Glutamatergic neuron (in vitro differentiated cells): ENCODE data around the gene FBXO17. TPM values are rescaled to one million over a fixed set of nuclear protein-coding genes. Genes with fewer than 3 reads are reported as not detected.

ENCODE experiments used
- DNase-seq: peaks from one replicate; pipeline ENCODE4 v3.0.0; 2022
- H3K27ac Mint-ChIP-seq: one replicate; pipeline ENCODE4 v1.8.0; 2020; ENCODE audit warnings: mild to moderate bottlenecking, mixed read lengths, inconsistent platforms; ENCODE audit not compliant: unreplicated experiment
- H3K27me3 Mint-ChIP-seq: one replicate; pipeline ENCODE4 v1.8.0; 2020; ENCODE audit warnings: mild to moderate bottlenecking, moderate library complexity, mixed read lengths, inconsistent platforms; ENCODE audit not compliant: unreplicated experiment
- H3K36me3 Mint-ChIP-seq: one replicate; pipeline ENCODE4 v1.8.0; 2020; ENCODE audit warnings: mild to moderate bottlenecking, mixed read lengths, inconsistent platforms; ENCODE audit not compliant: unreplicated experiment
- H3K4me1 Mint-ChIP-seq: one replicate; pipeline ENCODE4 v1.8.0; 2020; ENCODE audit warnings: mild to moderate bottlenecking, low read depth, mixed read lengths, inconsistent platforms; ENCODE audit not compliant: unreplicated experiment
- H3K4me3 Mint-ChIP-seq: one replicate; pipeline ENCODE4 v1.8.0; 2020; ENCODE audit warnings: mild to moderate bottlenecking, mixed read lengths, inconsistent platforms; ENCODE audit not compliant: unreplicated experiment
- H3K9me3 Mint-ChIP-seq: one replicate; pipeline ENCODE4 v1.8.0; 2020; ENCODE audit warnings: mild to moderate bottlenecking, moderate library complexity, mixed read lengths, inconsistent platforms; ENCODE audit not compliant: unreplicated experiment
- total RNA-seq: library from RNA; stranded (reverse); fragmentation: NEBNext Ultra II Directional; extraction: Animal tissue kit (Norgen Biotek cat#: 25700); gene quantifications from one replicate; pipeline ENCODE4 v1.2.1, GENCODE V29; 2021; ENCODE audit not compliant: unreplicated experiment
- TF ChIP-seq, protein P1 (sequence below): fragments of 200-600 bp; sonication (generic); IDR thresholded peaks from one replicate; pipeline ENCODE4 v1.5.0; 2021; ENCODE audit not compliant: partially characterized antibody, unreplicated experiment

Gene FBXO17
- total RNA-seq, 1 donor from 2014 or later = 5.5 TPM

DNA sequence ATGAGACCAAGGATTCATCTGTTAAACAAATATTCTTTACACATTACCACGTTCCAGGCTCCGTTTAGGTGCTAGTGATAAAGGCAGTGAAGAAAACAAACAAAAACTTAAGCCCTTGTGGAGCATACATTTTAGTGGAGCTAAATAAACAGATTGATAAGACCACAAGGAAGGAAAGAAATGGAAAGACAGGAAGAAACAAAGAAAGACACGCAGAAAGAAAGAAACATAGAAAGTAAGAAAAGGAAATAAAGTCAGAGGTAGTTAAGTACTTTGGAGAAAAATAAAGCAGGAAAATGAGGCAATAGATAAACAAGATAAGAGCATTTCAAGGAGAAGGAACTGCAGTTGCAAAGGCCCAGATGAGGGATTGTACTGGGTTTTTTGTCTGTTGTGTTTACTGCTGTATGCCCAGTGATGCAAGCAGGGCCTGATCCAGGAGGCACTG, 74.8 kb downstream of the FBXO17 start:
- Mint-ChIP-seq H3K4me3 (peak overlapping the region; percentile 92), H3K4me1 (peaks cover 17% of the 10 kb centered on the region), H3K9me3 (peaks cover 11% of the 10 kb centered on the region), H3K36me3 (no peaks in the 10 kb centered on the region), H3K27me3 (peaks cover 8% of the 10 kb centered on the region), H3K27ac (peak overlapping the region; percentile 60)
- TF ChIP-seq, protein P1, sequence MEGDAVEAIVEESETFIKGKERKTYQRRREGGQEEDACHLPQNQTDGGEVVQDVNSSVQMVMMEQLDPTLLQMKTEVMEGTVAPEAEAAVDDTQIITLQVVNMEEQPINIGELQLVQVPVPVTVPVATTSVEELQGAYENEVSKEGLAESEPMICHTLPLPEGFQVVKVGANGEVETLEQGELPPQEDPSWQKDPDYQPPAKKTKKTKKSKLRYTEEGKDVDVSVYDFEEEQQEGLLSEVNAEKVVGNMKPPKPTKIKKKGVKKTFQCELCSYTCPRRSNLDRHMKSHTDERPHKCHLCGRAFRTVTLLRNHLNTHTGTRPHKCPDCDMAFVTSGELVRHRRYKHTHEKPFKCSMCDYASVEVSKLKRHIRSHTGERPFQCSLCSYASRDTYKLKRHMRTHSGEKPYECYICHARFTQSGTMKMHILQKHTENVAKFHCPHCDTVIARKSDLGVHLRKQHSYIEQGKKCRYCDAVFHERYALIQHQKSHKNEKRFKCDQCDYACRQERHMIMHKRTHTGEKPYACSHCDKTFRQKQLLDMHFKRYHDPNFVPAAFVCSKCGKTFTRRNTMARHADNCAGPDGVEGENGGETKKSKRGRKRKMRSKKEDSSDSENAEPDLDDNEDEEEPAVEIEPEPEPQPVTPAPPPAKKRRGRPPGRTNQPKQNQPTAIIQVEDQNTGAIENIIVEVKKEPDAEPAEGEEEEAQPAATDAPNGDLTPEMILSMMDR = no peak
- no peak for DNase-seq

DNA sequence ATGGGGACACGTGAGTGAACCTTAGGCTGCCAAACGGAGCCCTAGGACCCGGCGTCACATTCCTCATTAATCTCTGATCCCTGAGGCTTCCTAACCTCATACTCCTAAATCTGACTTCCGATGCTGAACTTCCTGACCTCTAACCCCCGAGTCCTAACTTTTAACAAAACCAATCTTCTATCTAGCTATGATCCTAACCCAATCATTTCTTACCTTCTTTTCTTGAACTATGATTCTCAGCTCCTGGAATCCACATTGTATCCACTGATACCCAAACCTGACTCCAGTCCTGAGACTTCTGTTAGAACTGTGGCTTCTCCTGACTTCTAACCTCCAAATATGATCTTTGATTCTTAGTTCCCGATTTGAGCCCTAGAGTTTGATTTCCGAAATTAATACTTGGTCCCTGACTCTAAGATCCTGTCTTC, 75.3 kb downstream of the FBXO17 start:
- H3K27me3 Mint-ChIP-seq = peaks cover 8% of the 10 kb centered on the region
- H3K27ac Mint-ChIP-seq = peak overlapping the region; percentile 34
- TF ChIP-seq, protein P1 = no peak
- H3K4me3 Mint-ChIP-seq = peak overlapping the region; percentile 92
- peaks cover 11% of the 10 kb centered on the region for H3K9me3 Mint-ChIP-seq
- DNase-seq = no peak
- peaks cover 17% of the 10 kb centered on the region for H3K4me1 Mint-ChIP-seq
- no peaks in the 10 kb centered on the region for H3K36me3 Mint-ChIP-seq

DNA sequence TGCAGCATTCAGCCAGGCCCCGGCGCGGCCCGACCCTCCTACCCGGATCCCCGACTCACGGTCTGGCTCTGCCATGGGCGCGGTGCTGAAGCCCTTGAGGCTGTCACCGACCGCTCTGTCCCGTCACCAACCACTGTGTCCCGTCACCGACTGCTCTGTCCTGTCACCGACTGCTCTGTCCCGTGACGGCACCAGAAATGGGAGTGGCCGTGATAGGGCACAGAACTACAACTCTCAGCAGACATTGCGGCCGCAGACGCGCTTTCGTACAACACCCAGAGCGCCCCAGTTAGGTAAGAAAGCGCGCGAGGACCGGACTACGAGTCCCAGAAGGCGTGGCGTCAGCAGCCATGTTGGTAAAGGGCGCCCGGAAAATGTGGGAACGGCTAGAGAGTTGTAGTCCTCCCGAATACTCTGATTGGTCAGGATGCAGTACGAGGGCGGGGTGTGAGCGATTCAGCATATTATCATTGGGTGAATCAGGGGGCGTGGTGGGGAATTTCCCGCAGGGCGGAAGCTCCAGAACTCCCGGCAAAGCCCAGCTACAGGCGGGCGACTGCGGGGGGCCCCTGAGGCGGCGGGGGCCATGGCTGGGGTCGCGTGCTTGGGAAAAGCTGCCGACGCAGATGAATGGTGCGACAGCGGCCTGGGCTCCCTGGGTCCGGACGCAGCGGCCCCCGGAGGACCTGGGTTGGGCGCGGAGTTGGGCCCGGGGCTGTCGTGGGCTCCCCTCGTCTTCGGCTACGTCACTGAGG, 75.9 kb downstream of the FBXO17 start, which contains the start of the genes NFKBIB and SIRT2:
NFKBIB (plus strand) TSS at position 523 of the 755 bp plus-strand sequence; CDS start at position 587, 64 bp downstream.
SIRT2 (minus strand) TSS at position 172 of the 755 bp plus-strand sequence; CDS start at position 75, 97 bp downstream.
- TF ChIP-seq, protein P1 = no peak
- Mint-ChIP-seq H3K4me1 (peaks cover 17% of the 10 kb centered on the region), H3K36me3 (no peaks in the 10 kb centered on the region), H3K27me3 (peaks cover 8% of the 10 kb centered on the region), H3K4me3 (peak within 1 kb of the TSS; percentile 93), H3K27ac (peak within 1 kb of the TSS; percentile 60), H3K9me3 (peaks cover 11% of the 10 kb centered on the region)
- peak; percentile 97 for DNase-seq

DNA sequence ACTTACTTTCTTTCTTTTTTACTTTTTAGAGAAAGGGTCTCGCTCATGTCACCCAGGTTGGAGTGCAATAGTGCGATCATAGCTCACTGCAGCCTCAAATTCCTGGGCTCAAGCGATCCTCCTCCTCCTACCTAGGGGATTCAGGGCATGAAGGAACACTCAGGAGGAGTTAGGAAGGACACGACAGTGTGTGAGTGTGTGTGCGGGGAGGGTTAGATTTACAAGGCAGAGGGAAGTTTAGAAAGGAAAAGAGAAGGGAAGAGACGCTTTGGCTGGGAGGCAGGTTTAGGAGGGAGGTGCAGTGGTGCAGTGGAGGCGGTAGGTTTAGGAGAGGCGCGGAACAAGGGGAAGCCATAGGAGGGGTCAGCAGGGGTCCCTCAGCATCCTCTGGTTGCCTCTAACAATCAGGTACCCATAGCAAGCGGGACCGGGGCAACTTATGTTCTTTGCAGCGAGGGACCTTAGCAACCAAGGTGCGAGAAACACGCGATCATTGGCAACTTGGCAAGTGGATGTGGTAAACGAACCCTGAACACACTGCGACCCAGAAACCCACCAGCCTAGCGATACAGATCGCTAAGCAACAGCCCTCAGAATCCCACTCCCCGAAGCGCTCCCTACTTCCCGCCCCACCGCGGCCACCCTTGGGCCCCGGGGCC, 76.6 kb downstream of the FBXO17 start:
- Mint-ChIP-seq H3K36me3 (no peaks in the 10 kb centered on the region), H3K27ac (peak overlapping the region; percentile 45), H3K4me3 (peak overlapping the region; percentile 93), H3K4me1 (peaks cover 17% of the 10 kb centered on the region), H3K27me3 (peaks cover 8% of the 10 kb centered on the region), H3K9me3 (peaks cover 11% of the 10 kb centered on the region)
- no peak for DNase-seq
- TF ChIP-seq, protein P1 = no peak

DNA sequence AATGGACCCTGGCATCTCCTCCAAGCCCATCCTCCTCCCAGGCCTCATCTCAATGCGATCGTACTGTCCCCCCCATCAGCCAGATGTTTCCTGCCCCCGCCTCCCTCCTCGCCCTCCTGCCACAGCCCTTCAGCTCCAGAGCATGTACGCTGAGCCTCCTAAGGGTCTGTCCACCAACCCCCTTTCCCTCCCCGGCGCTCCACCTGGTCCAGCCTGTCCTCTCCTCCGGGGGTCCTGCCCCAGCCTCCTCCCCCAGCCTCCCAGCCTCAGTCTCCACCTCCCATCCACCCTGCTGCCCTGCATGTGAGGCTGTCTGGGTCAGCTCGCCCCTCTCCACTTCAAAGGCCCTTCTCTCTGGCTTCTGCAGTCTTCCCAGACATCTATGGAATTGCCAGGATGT, 80.6 kb downstream of the FBXO17 start:
- H3K4me1 Mint-ChIP-seq = peaks cover 12% of the 10 kb centered on the region
- H3K4me3 Mint-ChIP-seq = no peak overlapping the region
- H3K27ac Mint-ChIP-seq = no peak overlapping the region
- TF ChIP-seq, protein P1 = no peak
- peaks cover 6% of the 10 kb centered on the region for H3K9me3 Mint-ChIP-seq
- H3K36me3 Mint-ChIP-seq = no peaks in the 10 kb centered on the region
- DNase-seq = no peak
- H3K27me3 Mint-ChIP-seq = peaks cover 4% of the 10 kb centered on the region
